PC-9 (cell line): ENCODE measurements around the gene CDC42EP3. TPM values are rescaled to one million over a fixed set of nuclear protein-coding genes. Genes with fewer than 3 reads are reported as not detected.

Source experiments
- BruUV-seq: library from RNA; stranded (reverse); fragments of 400-500 nt; replicated peaks from 2 replicates; lab custom pipeline; 2021; lab: Mats Ljungman, UMichigan
- CTCF ChIA-PET: fragments of 300-600 bp; sonication (Branson Sonifier 250); formaldehyde crosslinking; loops from one replicate; lab custom pipeline; 2022; ENCODE audit warnings: antibody characterized with exemption; lab: Charles Lee
- POLR2A ChIA-PET: fragments of 300-600 bp; sonication (Branson Sonifier 250); formaldehyde crosslinking; loops from one replicate; lab custom pipeline; 2022; ENCODE audit warnings: antibody characterized with exemption; ENCODE audit not compliant: unreplicated experiment; lab: Charles Lee
- DNase-seq, 2 experiments: peaks; one replicate each; pipeline versions ENCODE4 v3.0.0 to v3.0.0-alpha.2; 2015 to 2022; ENCODE audit warnings: mixed read lengths in 1 of 2
- H2AFZ ChIP-seq: fragments of 200-600 bp; sonication (generic); 2 replicates; pipeline ENCODE4 v1.8.1; 2017; ENCODE audit warnings: antibody characterized with exemption
- H3F3A ChIP-seq: fragments of 200-600 bp; sonication (generic); 2 replicates; pipeline ENCODE4 v1.8.1; 2017; ENCODE audit warnings: antibody characterized with exemption, mild to moderate bottlenecking, low read depth; ENCODE audit not compliant: insufficient read depth
- H3K27ac ChIP-seq: fragments of 200-600 bp; sonication (generic); 2 replicates; pipeline ENCODE4 v1.6.1; 2016; ENCODE audit warnings: mixed run types
- H3K27me3 ChIP-seq: fragments of 200-600 bp; sonication (generic); 2 replicates; pipeline ENCODE4 v1.6.1; 2016; ENCODE audit warnings: low read depth, mixed run types; ENCODE audit not compliant: insufficient read depth
- H3K36me3 ChIP-seq: fragments of 200-600 bp; sonication (generic); 2 replicates; pipeline ENCODE4 v1.6.1; 2016; ENCODE audit warnings: low read depth, mixed run types
- H3K4me1 ChIP-seq: fragments of 200-600 bp; sonication (generic); replicated peaks from 2 replicates; pipeline ENCODE4 v1.6.1; 2016; ENCODE audit warnings: mixed run types; ENCODE audit not compliant: insufficient read depth
- H3K4me2 ChIP-seq: fragments of 200-600 bp; sonication (generic); 2 replicates; pipeline ENCODE4 v1.6.1; 2017; ENCODE audit warnings: mixed run types
- H3K4me3 ChIP-seq: fragments of 200-600 bp; sonication (generic); 2 replicates; pipeline ENCODE4 v1.6.1; 2016; ENCODE audit warnings: mixed run types
- H3K79me2 ChIP-seq: fragments of 200-600 bp; sonication (generic); 2 replicates; pipeline ENCODE4 v1.6.1; 2017; ENCODE audit warnings: low read depth, mixed run types
- H3K9me2 ChIP-seq: fragments of 200-600 bp; sonication (generic); 2 replicates; pipeline ENCODE4 v1.8.1; 2017; ENCODE audit warnings: mild to moderate bottlenecking; ENCODE audit not compliant: insufficient read depth
- H3K9me3 ChIP-seq: fragments of 200-600 bp; sonication (generic); 2 replicates; pipeline ENCODE4 v1.8.1; 2016; ENCODE audit warnings: low read depth; ENCODE audit not compliant: insufficient read depth
- H4K20me1 ChIP-seq: fragments of 200-600 bp; sonication (generic); 2 replicates; pipeline ENCODE4 v1.8.1; 2017; ENCODE audit not compliant: insufficient read depth
- CTCF ChIP-seq: fragments of 200-600 bp; sonication (generic); conservative IDR thresholded peaks from 2 replicates; pipeline ENCODE4 v1.6.1; 2017; ENCODE audit warnings: mixed run types, antibody characterized with exemption, mild to moderate bottlenecking, moderate library complexity
- EZH2 ChIP-seq: fragments of 200-600 bp; sonication (generic); IDR thresholded peaks from 2 replicates; pipeline ENCODE4 v1.8.0; 2017; ENCODE audit warnings: antibody characterized with exemption, low read depth
- intact Hi-C: fragments of 100-400 bp; cut with micrococcal nuclease; formaldehyde crosslinking; loops from one replicate; pipeline ENCODE4 v1.10.0; 2022; ENCODE audit not compliant: unreplicated experiment
- total RNA-seq: library from RNA; stranded (reverse); gene quantifications from 2 replicates; pipeline ENCODE4 v1.2.3, GENCODE V29; 2021

CDC42EP3 gene
- total RNA-seq, 1 experiment from 2014 or later = 54.1 TPM

GRCh38 chr2:37602040-37602439 is 69.4 kb downstream of the CDC42EP3 start:
- no peak overlapping the region for H3K4me2 ChIP-seq

GRCh38 chr2:37601569-37601968 is 69.9 kb downstream of the CDC42EP3 start:
- ChIA-PET POLR2A (no interaction called here), CTCF (no interaction called here)
- no peak overlapping the region for H3K4me3 ChIP-seq
- H3K36me3 ChIP-seq = no peaks in the 10 kb centered on the region
- DNase-seq = no peak
- no peaks in the 10 kb centered on the region for H3K9me2 ChIP-seq
- no peaks in the 10 kb centered on the region for H4K20me1 ChIP-seq
- TF ChIP-seq CTCF (no peak), EZH2 (no peak)
- H2AFZ ChIP-seq = no peak overlapping the region; the same call in 1 of the 2 replicates
- H3K9me3 ChIP-seq = peaks cover 14% of the 10 kb centered on the region
- no peaks in the 10 kb centered on the region for H3F3A ChIP-seq
- no peak overlapping the region for H3K27ac ChIP-seq
- H3K79me2 ChIP-seq = no peaks in the 10 kb centered on the region
- no peaks in the 10 kb centered on the region for H3K27me3 ChIP-seq
- intact Hi-C loops = no loop called here
- peaks cover 11% of the 10 kb centered on the region for H3K4me1 ChIP-seq
- no TSS peak for BruUV-seq
- H3K4me2 ChIP-seq = no peak overlapping the region

More at GRCh38 chr2:37602040-37602439, 69.4 kb downstream of the CDC42EP3 start:
- H3K27me3 ChIP-seq = no peaks in the 10 kb centered on the region
- H3K4me3 ChIP-seq = no peak overlapping the region
- H3K9me3 ChIP-seq = peaks cover 15% of the 10 kb centered on the region
- H3K27ac ChIP-seq = no peak overlapping the region
- no peaks in the 10 kb centered on the region for H3K79me2 ChIP-seq
- CTCF ChIA-PET = no interaction called here
- no peaks in the 10 kb centered on the region for H3F3A ChIP-seq
- no peak overlapping the region for H2AFZ ChIP-seq
- H4K20me1 ChIP-seq = no peaks in the 10 kb centered on the region
- H3K4me1 ChIP-seq = peaks cover 11% of the 10 kb centered on the region
- POLR2A ChIA-PET = no interaction called here
- no peak for TF ChIP-seq CTCF
- intact Hi-C loops = no loop called here
- no TSS peak for BruUV-seq
- no peaks in the 10 kb centered on the region for H3K9me2 ChIP-seq
- no peak for DNase-seq
- no peaks in the 10 kb centered on the region for H3K36me3 ChIP-seq

- no peaks in the 10 kb centered on the region for H3K27me3 ChIP-seq
- ChIA-PET CTCF (no interaction called here), POLR2A (no interaction called here)
- H2AFZ ChIP-seq = no peak overlapping the region
- H3K4me1 ChIP-seq = peaks cover 11% of the 10 kb centered on the region
- no peaks in the 10 kb centered on the region for H4K20me1 ChIP-seq
- H3K79me2 ChIP-seq = no peaks in the 10 kb centered on the region
- H3K9me3 ChIP-seq = peaks cover 9% of the 10 kb centered on the region; the same call in 1 of the 2 replicates
- H3K4me3 ChIP-seq = no peak overlapping the region
- no peak for DNase-seq
- H3K36me3 ChIP-seq = no peaks in the 10 kb centered on the region
- TF ChIP-seq EZH2 = no peak
- no peak for TF ChIP-seq CTCF
- H3F3A ChIP-seq = no peaks in the 10 kb centered on the region
- no peaks in the 10 kb centered on the region for H3K9me2 ChIP-seq
- intact Hi-C loops = no loop called here
- no peak overlapping the region for H3K4me2 ChIP-seq
- BruUV-seq = no TSS peak
- no peak overlapping the region for H3K27ac ChIP-seq
Measured at GRCh38 chr2:37600735-37601134, 70.7 kb downstream of the CDC42EP3 start.
